Adipose tissue (tissue), 3 donors: ENCODE results near the gene ADAMTS14. TPM values are rescaled to one million over a fixed set of nuclear protein-coding genes. Genes with fewer than 3 reads are reported as not detected.
"Not testable (repeated sequence)": the region's sequence is repeated elsewhere in the genome, so short reads cannot be mapped to it uniquely, and the experiment has no call there.

Experiments
- H3K27ac ChIP-seq: one replicate; pipeline ENCODE4 v1.5.1; 2013; ENCODE audit warnings: low read depth, low read length
- WGBS, 3 donors: extraction: QIAGEN DNeasy Blood & Tissue Kit; methylation state at CpG; one replicate each; pipeline ENCODE4 v1.1.7; 2013; 5-methylcytosine and 5-hydroxymethylcytosine counted together
- polyA plus RNA-seq, 3 donors: library from polyadenylated mRNA; stranded (reverse); fragments of 200-250 nt; gene quantifications; one replicate each; pipeline ENCODE4 v1.2.3, GENCODE V29; 2013
- donor health status: healthy with polysubstance abuse.
- donor health status: Bipolar disorder and iron deficiency.
- donor health status: healthy.

The ADAMTS14 gene
- polyA plus RNA-seq, 3 donors: under 0.01 to 0.94 (median 0.07) TPM

- H3K27ac ChIP-seq: no peak overlapping the region
- 97 to 99% (median 99%) methylated on average over 5 of the region's 5 CpGs for WGBS, 3 donors
Measured at GRCh38 chr10:70651661-70652060, 20.6 kb upstream of the ADAMTS14 start.

- no peak overlapping the region for H3K27ac ChIP-seq
- WGBS, 3 donors: 47 to 61% (median 61%) methylated on average over 16 of the region's 16 CpGs
Measured at GRCh38 chr10:70652761-70653657, 19.3 kb upstream of the ADAMTS14 start.

GRCh38 chr10:70655316-70655715 lies 17.0 kb upstream of the ADAMTS14 start:
- WGBS, 3 donors: 93 to 96% (median 95%) methylated on average over 12 of the region's 12 CpGs
- no peak overlapping the region for H3K27ac ChIP-seq

- no peak overlapping the region for H3K27ac ChIP-seq
- WGBS, 3 donors: 39 to 53% (median 40%) methylated on average over 3 of the region's 3 CpGs
Measured at GRCh38 chr10:70656489-70656888, 15.8 kb upstream of the ADAMTS14 start.

GRCh38 chr10:70657041-70657440 lies 15.3 kb upstream of the ADAMTS14 start:
- 85 to 96% (median 92%) methylated on average over 6 of the region's 6 CpGs for WGBS, 3 donors

GRCh38 chr10:70658582-70659136 lies 13.6 kb upstream of the ADAMTS14 start:
- WGBS, 3 donors: 77 to 90% (median 89%) methylated on average over 1 of the region's 1 CpG
- no peak overlapping the region for H3K27ac ChIP-seq

More at GRCh38 chr10:70657041-70657440, 15.3 kb upstream of the ADAMTS14 start:
- no peak overlapping the region for H3K27ac ChIP-seq

- H3K27ac ChIP-seq: no peak overlapping the region
- WGBS, 3 donors: 33 to 97% (median 94%) methylated on average over 1 of the region's 1 CpG
Measured at GRCh38 chr10:70659306-70659705, 13.0 kb upstream of the ADAMTS14 start.

- 78 to 87% (median 85%) methylated on average over 4 of the region's 4 CpGs for whole genome bisulfite sequencing, 3 donors
- H3K27ac ChIP-seq: no peak overlapping the region
Measured at GRCh38 chr10:70660722-70661121, 11.6 kb upstream of the ADAMTS14 start.

- WGBS, 3 donors: 60 to 65% (median 63%) methylated on average over 11 of the region's 11 CpGs
- no peak overlapping the region for H3K27ac ChIP-seq
Measured at GRCh38 chr10:70661623-70662361, 10.5 kb upstream of the ADAMTS14 start.

- WGBS, 3 donors: 62 to 72% (median 69%) methylated on average over 12 of the region's 12 CpGs
- no peak overlapping the region for H3K27ac ChIP-seq
Measured at GRCh38 chr10:70662362-70663220, 9.7 kb upstream of the ADAMTS14 start.

GRCh38 chr10:70663458-70664409 lies 8.6 kb upstream of the ADAMTS14 start:
- WGBS, 3 donors: 81 to 85% (median 81%) methylated on average over 10 of the region's 10 CpGs
- not testable (repeated sequence) for H3K27ac ChIP-seq

- WGBS, 3 donors: 24 to 26% (median 24%) methylated on average over 6 of the region's 6 CpGs
- H3K27ac ChIP-seq: no peak overlapping the region
Measured at GRCh38 chr10:70664702-70665195, 7.6 kb upstream of the ADAMTS14 start.

GRCh38 chr10:70666960-70667798 lies 5.1 kb upstream of the ADAMTS14 start:
- no peak overlapping the region for H3K27ac ChIP-seq
- WGBS, 3 donors: 66 to 70% (median 68%) methylated on average over 7 of the region's 7 CpGs

- H3K27ac ChIP-seq: not testable (repeated sequence)
- 84 to 86% (median 86%) methylated on average over 6 of the region's 6 CpGs for WGBS, 3 donors
Measured at GRCh38 chr10:70667818-70668217, 4.5 kb upstream of the ADAMTS14 start.

GRCh38 chr10:70668454-70668970 lies 3.8 kb upstream of the ADAMTS14 start:
- 89 to 94% (median 94%) methylated on average over 10 of the region's 10 CpGs for WGBS, 3 donors
- no peak overlapping the region for H3K27ac ChIP-seq

- H3K27ac ChIP-seq: no peak overlapping the region
Measured at GRCh38 chr10:70669015-70669414, 3.3 kb upstream of the ADAMTS14 start.
